Ovary (tissue), 9 donors: Measurements from ENCODE around the gene TMEM11. TPM values are rescaled to one million over a fixed set of nuclear protein-coding genes. Genes with fewer than 3 reads are reported as not detected.

Experiments
- DNase-seq, 5 donors: peaks; one replicate each; pipeline ENCODE4 v3.0.0-alpha.2; 2019 to 2020
- H3K27ac ChIP-seq, 2 donors: fragments of 200-600 bp; one replicate each; pipeline versions ENCODE4 v1.5.1 to v1.8.0; 2019 to 2022
- H3K27me3 ChIP-seq: fragments of 200-600 bp; one replicate; pipeline ENCODE4 v1.8.0; 2022
- H3K36me3 ChIP-seq: fragments of 200-600 bp; sonication (generic); one replicate; pipeline ENCODE4 v1.5.1; 2019
- H3K4me1 ChIP-seq: one replicate; pipeline ENCODE4 v1.8.1; 2013; ENCODE audit warnings: mild to moderate bottlenecking, moderate library complexity; ENCODE audit not compliant: insufficient read depth
- H3K4me3 ChIP-seq: fragments of 200-600 bp; sonication (generic); one replicate; pipeline ENCODE4 v1.5.1; 2017
- H3K9me3 ChIP-seq, 2 donors: fragments of 200-600 bp in 1 of 2; sonication (generic) in 1 of 2; one replicate each; pipeline versions ENCODE4 v1.5.1 to v1.8.1; 2013 to 2019; ENCODE audit warnings: mild to moderate bottlenecking in 1 of 2, moderate library complexity in 1 of 2
- EP300 ChIP-seq: sonication (generic); formaldehyde crosslinking; IDR thresholded peaks from one replicate; pipeline ENCODE4 v1.6.1; 2017; ENCODE audit warnings: antibody characterized with exemption
- POLR2A ChIP-seq: fragments of 450-650 bp; IDR thresholded peaks from one replicate; pipeline ENCODE4 v1.6.1; 2017; ENCODE audit warnings: antibody characterized with exemption, mild to moderate bottlenecking, moderate library complexity
- WGBS, 3 donors: extraction: QIAGEN DNeasy Blood & Tissue Kit in 1 of 3; methylation state at CpG; one replicate each; pipeline versions ENCODE4 v1.1.5 to v1.1.7; 2013 to 2017; 5-methylcytosine and 5-hydroxymethylcytosine counted together
- intact Hi-C, 4 donors: fragments of 100-400 bp; cut with DNase I; formaldehyde crosslinking; loops; one replicate each; pipeline versions ENCODE4 v1.11.0 to v1.15.1; 2022 to 2023
- polyA plus RNA-seq, 2 donors: library from polyadenylated mRNA; stranded (reverse); fragments of 200-250 nt in 1 of 2; fragments of 350-450 nt in 1 of 2; fragmentation: Illumina TruSeq in 1 of 2; extraction: RNeasy Lipid Tissue Mini Kit (QIAGEN cat#74804) in 1 of 2; gene quantifications; one replicate each; pipeline ENCODE4 v1.2.3, GENCODE V29; 2013 to 2014
- total RNA-seq, 7 donors: library from RNA; depleted of rRNA in 2 of 7; stranded (reverse); fragments of >200 nt in 2 of 7; fragmentation: NEBNext Ultra II Directional in 3 of 7; extraction: Animal tissue kit (Norgen Biotek cat#: 25700) in 3 of 7; gene quantifications; one replicate each; pipeline versions ENCODE4 v1.1.0 to v1.2.4, GENCODE V29; 2016 to 2023
- TF ChIP-seq, protein P1 (sequence below), 3 donors: fragments of 450-650 bp in 2 of 3; fragments of 200-600 bp in 1 of 3; IDR thresholded peaks; one replicate each; pipeline versions ENCODE4 v1.5.1 to v1.8.0; 2016 to 2022; ENCODE audit warnings: antibody characterized with exemption in 3 of 3, mild to moderate bottlenecking in 1 of 3
- donor health status: DM: no; HTN: no; CAD: no; lungs with moderate emphysema.
- donor health status: DM: no; HTN: no; CAD: no.
- donor health status: Bipolar disorder and iron deficiency.
- donor health status: DM: yes; HTN: yes; CAD: no.
- donor health status: DM: no; HTN: no; CAD: no.
- donor health status: DM: yes; HTN: yes; CAD: no.

TMEM11 gene
- total and polyA plus RNA-seq, 9 donors, result 10.5 to 20.0 (median 16.4) TPM

- Histone ChIP-seq H3K27ac (no peak overlapping the region), H3K9me3 (no peaks in the 10 kb centered on the region), H3K36me3 (no peaks in the 10 kb centered on the region), H3K27me3 (no peaks in the 10 kb centered on the region), H3K4me1 (peaks cover 7% of the 10 kb centered on the region), H3K4me3 (no peak overlapping the region)
- 47 to 56% (median 52%) methylated on average over 5 of the region's 5 CpGs for WGBS, 3 donors
- no peak for DNase-seq
- intact Hi-C loops, result no loop called here
- no peak for TF ChIP-seq POLR2A
Measured at GRCh38 chr17:21167303-21167702, 46.7 kb downstream of the TMEM11 start.

DNA sequence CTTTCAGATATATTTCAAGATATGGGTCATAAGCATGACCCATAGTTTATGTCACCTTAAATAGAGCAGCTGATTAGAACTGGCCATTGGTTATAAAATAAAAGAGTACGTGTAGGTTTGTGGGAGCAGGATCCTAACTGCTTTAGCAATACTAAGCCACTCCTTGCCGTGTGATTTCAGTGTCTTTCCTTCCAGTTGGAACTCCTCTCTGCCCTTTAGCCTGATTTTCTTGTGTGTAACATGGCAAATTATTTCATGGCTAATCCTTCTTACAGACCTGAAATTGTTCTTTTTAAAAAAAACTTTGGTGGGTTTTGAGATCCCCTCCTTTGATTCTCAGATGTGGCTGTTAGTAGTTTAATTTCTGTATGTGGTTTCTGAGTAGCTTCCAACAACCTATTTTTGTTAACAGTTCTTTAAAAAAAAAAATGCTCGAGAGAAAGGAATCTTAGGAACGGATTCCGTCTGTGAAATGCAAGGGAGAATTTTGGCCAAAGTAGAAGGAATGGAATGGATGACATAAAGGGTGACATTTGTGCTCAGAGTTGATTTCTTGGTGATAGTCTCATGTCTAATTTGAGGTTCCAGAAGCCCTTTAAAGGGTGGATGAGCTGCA is 47.3 kb downstream of the TMEM11 start:
- TF ChIP-seq POLR2A, result no peak
- TF ChIP-seq EP300, result no peak
- TF ChIP-seq, protein P1, sequence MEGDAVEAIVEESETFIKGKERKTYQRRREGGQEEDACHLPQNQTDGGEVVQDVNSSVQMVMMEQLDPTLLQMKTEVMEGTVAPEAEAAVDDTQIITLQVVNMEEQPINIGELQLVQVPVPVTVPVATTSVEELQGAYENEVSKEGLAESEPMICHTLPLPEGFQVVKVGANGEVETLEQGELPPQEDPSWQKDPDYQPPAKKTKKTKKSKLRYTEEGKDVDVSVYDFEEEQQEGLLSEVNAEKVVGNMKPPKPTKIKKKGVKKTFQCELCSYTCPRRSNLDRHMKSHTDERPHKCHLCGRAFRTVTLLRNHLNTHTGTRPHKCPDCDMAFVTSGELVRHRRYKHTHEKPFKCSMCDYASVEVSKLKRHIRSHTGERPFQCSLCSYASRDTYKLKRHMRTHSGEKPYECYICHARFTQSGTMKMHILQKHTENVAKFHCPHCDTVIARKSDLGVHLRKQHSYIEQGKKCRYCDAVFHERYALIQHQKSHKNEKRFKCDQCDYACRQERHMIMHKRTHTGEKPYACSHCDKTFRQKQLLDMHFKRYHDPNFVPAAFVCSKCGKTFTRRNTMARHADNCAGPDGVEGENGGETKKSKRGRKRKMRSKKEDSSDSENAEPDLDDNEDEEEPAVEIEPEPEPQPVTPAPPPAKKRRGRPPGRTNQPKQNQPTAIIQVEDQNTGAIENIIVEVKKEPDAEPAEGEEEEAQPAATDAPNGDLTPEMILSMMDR (IDR thresholded peaks at IDR 0.05), result no peak
- 8 to 14% (median 12%) methylated on average over 5 of the region's 5 CpGs for WGBS, 3 donors
- H3K27ac ChIP-seq, result peak overlapping the region; percentile 65 to 74
- no peaks in the 10 kb centered on the region for H3K36me3 ChIP-seq
- H3K4me1 ChIP-seq, result peaks cover 7% of the 10 kb centered on the region
- H3K9me3 ChIP-seq, result no peaks in the 10 kb centered on the region
- DNase-seq, result no peak
- H3K27me3 ChIP-seq, result no peaks in the 10 kb centered on the region
- intact Hi-C loops, result no loop called here
- H3K4me3 ChIP-seq, result no peak overlapping the region

DNA sequence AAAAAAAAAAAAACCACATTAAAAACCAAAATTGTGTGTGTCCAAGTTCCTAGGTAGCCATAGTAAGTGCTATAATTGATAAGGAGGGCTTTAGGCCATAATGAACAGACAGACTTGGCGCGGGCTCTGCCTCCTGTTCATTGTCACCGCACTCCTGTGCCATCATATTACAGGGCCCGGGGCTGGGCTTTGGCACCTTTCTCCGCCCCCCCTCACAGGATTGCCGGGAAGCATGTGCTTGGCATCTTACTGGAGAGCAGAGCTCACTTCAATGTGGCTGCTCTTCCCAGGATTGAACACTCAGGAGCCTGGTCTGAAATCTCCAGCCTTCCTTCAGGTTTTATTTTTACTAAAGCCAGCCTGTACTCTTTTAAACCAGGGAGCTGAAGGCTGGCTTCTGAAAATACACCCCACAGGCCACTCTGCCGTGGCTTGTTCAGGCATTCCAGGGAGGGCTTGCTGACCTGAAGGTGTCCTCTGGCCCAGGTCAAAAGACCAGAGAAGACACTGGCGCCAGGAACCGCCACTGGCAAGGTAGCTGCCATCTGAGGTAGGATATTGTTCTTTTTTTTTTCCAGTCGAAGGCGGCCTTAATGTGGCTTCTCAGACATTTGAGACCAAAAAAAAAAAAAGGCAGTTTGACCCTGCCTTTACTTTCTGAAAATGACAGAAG is 47.9 kb downstream of the TMEM11 start:
- Histone ChIP-seq H3K27ac (peak overlapping the region; percentile 65 to 74), H3K4me3 (no peak overlapping the region), H3K4me1 (peaks cover 10% of the 10 kb centered on the region)

GRCh38 chr17:21164620-21165019 is 49.3 kb downstream of the TMEM11 start:
- no peak for DNase-seq
- H3K36me3 ChIP-seq, result no peaks in the 10 kb centered on the region
- TF ChIP-seq EP300, result no peak
- TF ChIP-seq, protein P1 (IDR thresholded peaks at IDR 0.05), result no peak
- TF ChIP-seq POLR2A, result no peak
- no peak overlapping the region for H3K27ac ChIP-seq
- no peaks in the 10 kb centered on the region for H3K27me3 ChIP-seq
- no peak overlapping the region for H3K4me3 ChIP-seq
- WGBS, 3 donors, result 77 to 88% (median 81%) methylated on average over 5 of the region's 5 CpGs
- H3K4me1 ChIP-seq, result peaks cover 12% of the 10 kb centered on the region
- intact Hi-C loops, result no loop called here
- H3K9me3 ChIP-seq, result no peaks in the 10 kb centered on the region

More for the DNA sequence above, 47.9 kb downstream of the TMEM11 start:
- no peaks in the 10 kb centered on the region for H3K36me3 ChIP-seq
- H3K27me3 ChIP-seq, result no peaks in the 10 kb centered on the region
- DNase-seq, result peak in 2 of 5 donors; percentile 31 to 34
- 48 to 55% (median 53%) methylated on average over 11 of the region's 11 CpGs for WGBS, 3 donors
- no peaks in the 10 kb centered on the region for H3K9me3 ChIP-seq
- TF ChIP-seq, protein P1 (IDR thresholded peaks at IDR 0.05), result no peak
- TF ChIP-seq POLR2A (no peak), EP300 (no peak)
- intact Hi-C loops, result no loop called here

GRCh38 chr17:21164216-21164615 is 49.7 kb downstream of the TMEM11 start:
- Histone ChIP-seq H3K9me3 (no peaks in the 10 kb centered on the region), H3K4me3 (no peak overlapping the region), H3K27me3 (no peaks in the 10 kb centered on the region), H3K4me1 (peaks cover 12% of the 10 kb centered on the region), H3K36me3 (no peaks in the 10 kb centered on the region), H3K27ac (no peak overlapping the region)
- TF ChIP-seq EP300, result no peak
- TF ChIP-seq, protein P1 (IDR thresholded peaks at IDR 0.05), result no peak
- TF ChIP-seq POLR2A, result no peak
- no peak for DNase-seq
- intact Hi-C loops, result no loop called here
- WGBS, 3 donors, result 92 to 98% (median 93%) methylated on average over 6 of the region's 6 CpGs
